ENCODE results near the gene SLC12A9.

The SLC12A9 gene

GRCh38 chr7:100837099-100837836, 15.2 kb upstream of the SLC12A9 start:
- TF ChIP-seq GATA2 (IDR thresholded peaks at IDR 0.05; ENCODE audit: low read depth, low read length), result no peak
- no peak for TF ChIP-seq GATA3 (IDR thresholded peaks at IDR 0.05; ENCODE audit: low read depth, low read length)

- TF ChIP-seq GATA2 (IDR thresholded peaks at IDR 0.05; ENCODE audit: low read depth, low read length) (no peak), GATA3 (IDR thresholded peaks at IDR 0.05; ENCODE audit: low read depth, low read length) (no peak)
These were observed 13.2 kb upstream of the SLC12A9 start for GRCh38 chr7:100839361-100839760.

GRCh38 chr7:100840470-100841100, 11.9 kb upstream of the SLC12A9 start:
- TF ChIP-seq GATA3 (IDR thresholded peaks at IDR 0.05; ENCODE audit: low read depth, low read length) (no peak), GATA2 (IDR thresholded peaks at IDR 0.05; ENCODE audit: low read depth, low read length) (no peak)

GRCh38 chr7:100847360-100847759, 5.2 kb upstream of the SLC12A9 start:
- TF ChIP-seq GATA2 (IDR thresholded peaks at IDR 0.05; ENCODE audit: low read depth, low read length), result no peak
- TF ChIP-seq GATA3 (IDR thresholded peaks at IDR 0.05; ENCODE audit: low read depth, low read length), result no peak

- TF ChIP-seq GATA3 (IDR thresholded peaks at IDR 0.05; ENCODE audit: low read depth, low read length), result no peak
These were observed 1.8 kb downstream of the SLC12A9 start for GRCh38 chr7:100854146-100854895.

- no peak for TF ChIP-seq GATA3 (IDR thresholded peaks at IDR 0.05; ENCODE audit: low read depth, low read length)
- no peak for TF ChIP-seq GATA2 (IDR thresholded peaks at IDR 0.05; ENCODE audit: low read depth, low read length)
These were observed 3.0 kb downstream of the SLC12A9 start for GRCh38 chr7:100855515-100855914.

- TF ChIP-seq GATA2 (IDR thresholded peaks at IDR 0.05; ENCODE audit: low read depth, low read length) (no peak), GATA3 (IDR thresholded peaks at IDR 0.05; ENCODE audit: low read depth, low read length) (no peak)
These were observed 4.4 kb downstream of the SLC12A9 start for GRCh38 chr7:100856871-100857282.

- TF ChIP-seq GATA3 (IDR thresholded peaks at IDR 0.05; ENCODE audit: low read depth, low read length), result no peak
- TF ChIP-seq GATA2 (IDR thresholded peaks at IDR 0.05; ENCODE audit: low read depth, low read length), result no peak
These were observed 7.3 kb downstream of the SLC12A9 start for GRCh38 chr7:100859856-100860255.

- no peak for TF ChIP-seq GATA3 (IDR thresholded peaks at IDR 0.05; ENCODE audit: low read depth, low read length)
- no peak for TF ChIP-seq GATA2 (IDR thresholded peaks at IDR 0.05; ENCODE audit: low read depth, low read length)
These were observed 8.4 kb downstream of the SLC12A9 start for GRCh38 chr7:100860702-100861615.

GRCh38 chr7:100861616-100861985, 9.1 kb downstream of the SLC12A9 start:
- TF ChIP-seq GATA2 (IDR thresholded peaks at IDR 0.05; ENCODE audit: low read depth, low read length), result no peak
- no peak for TF ChIP-seq GATA3 (IDR thresholded peaks at IDR 0.05; ENCODE audit: low read depth, low read length)

GRCh38 chr7:100863406-100863950, 11.0 kb downstream of the SLC12A9 start:
- TF ChIP-seq GATA2 (IDR thresholded peaks at IDR 0.05; ENCODE audit: low read depth, low read length) (no peak), GATA3 (IDR thresholded peaks at IDR 0.05; ENCODE audit: low read depth, low read length) (no peak)

- TF ChIP-seq GATA3 (IDR thresholded peaks at IDR 0.05; ENCODE audit: low read depth, low read length) (no peak), GATA2 (IDR thresholded peaks at IDR 0.05; ENCODE audit: low read depth, low read length) (no peak)
These were observed 11.8 kb downstream of the SLC12A9 start for GRCh38 chr7:100864263-100864845.

- no peak for TF ChIP-seq GATA3 (IDR thresholded peaks at IDR 0.05; ENCODE audit: low read depth, low read length)
- no peak for TF ChIP-seq GATA2 (IDR thresholded peaks at IDR 0.05; ENCODE audit: low read depth, low read length)
These were observed 12.9 kb downstream of the SLC12A9 start for GRCh38 chr7:100865372-100865911.

Measured in SH-SY5Y (cell line).